D341Med (cell line): ENCODE results near the gene TEX101.
"Not testable (repeated sequence)": the region's sequence is repeated elsewhere in the genome, so short reads cannot be mapped to it uniquely, and the experiment has no call there.

Experiments
- DNase-seq: peaks from one replicate; pipeline ENCODE4 v3.0.0; 2012; ENCODE audit warnings: low spot score

TEX101 gene, protein sequence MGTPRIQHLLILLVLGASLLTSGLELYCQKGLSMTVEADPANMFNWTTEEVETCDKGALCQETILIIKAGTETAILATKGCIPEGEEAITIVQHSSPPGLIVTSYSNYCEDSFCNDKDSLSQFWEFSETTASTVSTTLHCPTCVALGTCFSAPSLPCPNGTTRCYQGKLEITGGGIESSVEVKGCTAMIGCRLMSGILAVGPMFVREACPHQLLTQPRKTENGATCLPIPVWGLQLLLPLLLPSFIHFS

DNA sequence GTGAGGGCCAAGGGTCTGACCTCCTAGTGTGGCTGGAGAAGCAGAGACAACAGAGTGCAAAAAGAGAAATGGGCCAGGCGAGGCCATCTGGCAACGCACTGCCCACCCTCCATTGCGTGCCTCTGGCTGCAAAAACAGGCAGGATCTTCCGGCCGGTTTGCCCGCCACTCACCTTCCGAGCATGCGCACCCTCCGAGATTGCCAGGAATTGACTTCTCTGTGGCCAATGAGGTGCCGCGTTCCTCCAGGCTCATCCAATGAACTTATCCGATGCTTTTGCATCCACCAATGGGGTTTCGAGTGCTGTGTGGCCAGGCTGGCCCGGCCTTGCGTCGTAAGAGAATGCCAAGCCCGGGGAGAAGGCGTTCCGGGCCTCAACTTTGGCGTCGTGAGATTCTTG is at the start of gene TEX101:
TEX101 (plus strand) TSS at position 337 of the 400 bp plus-strand sequence. CDS start 1,030 bp downstream, outside the sequence.
- no peak for DNase-seq

DNA sequence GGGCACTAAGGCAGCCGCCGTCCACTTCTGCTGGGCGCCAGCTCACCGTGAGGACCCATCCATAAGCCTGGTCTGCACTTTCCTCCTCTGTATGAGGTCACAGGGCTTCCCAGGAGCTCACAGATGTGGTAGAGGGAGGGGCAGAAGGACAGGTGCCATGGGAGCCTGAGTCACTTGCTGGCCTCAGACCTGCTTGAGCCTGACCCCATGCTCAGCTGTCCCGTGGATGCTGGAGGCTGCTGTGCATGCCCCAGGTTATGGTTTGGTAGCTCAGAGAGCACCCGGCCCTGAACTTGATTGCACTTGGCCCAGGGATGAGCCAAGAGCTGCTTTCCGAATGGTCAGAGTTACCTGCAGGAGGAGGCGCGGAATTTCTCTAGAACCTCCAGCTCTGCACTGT is 49.0 kb upstream of the TEX101 start:
- not testable (repeated sequence) for DNase-seq

DNA sequence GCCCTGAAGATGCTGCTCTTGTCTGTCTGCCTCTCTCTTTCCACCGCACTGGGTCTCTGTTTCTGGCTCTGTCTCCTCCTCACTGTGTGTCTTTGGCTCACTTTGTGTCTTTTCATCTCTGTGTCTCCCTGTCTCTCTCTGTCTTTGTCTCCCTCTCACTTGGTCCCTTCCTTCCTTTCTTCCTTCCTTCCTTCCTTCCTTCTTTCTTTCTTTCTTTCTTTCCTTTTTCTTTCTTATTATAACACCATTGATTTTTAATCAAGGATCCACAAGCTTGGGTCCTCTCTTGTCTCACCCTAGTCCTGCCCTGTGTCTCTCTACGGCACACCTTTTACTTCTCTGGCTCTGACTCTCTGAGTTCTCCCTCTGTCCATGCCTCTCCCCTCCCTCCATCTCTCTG is 46.9 kb upstream of the TEX101 start:
- no peak for DNase-seq

DNA sequence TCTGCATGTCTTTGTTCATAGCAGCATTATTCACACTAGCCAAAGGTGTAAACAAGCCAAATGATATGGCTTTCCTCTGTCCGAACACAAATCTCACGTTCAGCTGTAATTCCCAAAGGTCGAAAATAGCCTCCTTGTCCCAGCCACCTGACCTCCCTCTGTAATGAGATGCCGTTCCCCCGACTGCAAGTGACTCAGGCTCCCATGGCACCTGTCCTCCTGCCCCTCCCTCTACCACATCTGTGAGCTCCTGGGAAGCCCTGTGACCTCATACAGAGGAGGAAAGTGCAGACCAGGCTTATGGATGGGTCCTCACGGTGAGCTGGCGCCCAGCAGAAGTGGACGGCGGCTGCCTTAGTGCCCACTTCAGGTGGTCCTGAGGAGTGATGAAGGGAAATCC is 45.8 kb upstream of the TEX101 start:
- DNase-seq: not testable (repeated sequence)

DNA sequence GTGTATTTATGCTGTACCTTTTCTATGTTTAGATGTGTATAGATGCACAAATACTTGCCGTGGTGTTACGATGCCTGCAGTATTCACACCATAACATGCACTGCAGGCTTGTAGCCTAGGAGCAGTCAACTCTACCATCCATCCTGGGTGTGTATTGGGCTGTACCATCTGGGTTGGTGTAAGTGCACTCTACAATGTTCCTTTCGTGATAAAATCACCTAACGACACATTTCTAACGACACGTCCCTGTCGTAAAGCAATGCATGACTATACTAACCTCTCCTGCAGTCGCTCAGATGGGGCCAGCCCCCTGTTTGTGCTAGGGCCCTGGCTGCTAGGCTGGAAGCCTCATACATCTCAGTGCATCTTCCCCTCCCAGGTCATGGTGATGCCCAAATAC is 42.8 kb upstream of the TEX101 start:
- DNase-seq: no peak

DNA sequence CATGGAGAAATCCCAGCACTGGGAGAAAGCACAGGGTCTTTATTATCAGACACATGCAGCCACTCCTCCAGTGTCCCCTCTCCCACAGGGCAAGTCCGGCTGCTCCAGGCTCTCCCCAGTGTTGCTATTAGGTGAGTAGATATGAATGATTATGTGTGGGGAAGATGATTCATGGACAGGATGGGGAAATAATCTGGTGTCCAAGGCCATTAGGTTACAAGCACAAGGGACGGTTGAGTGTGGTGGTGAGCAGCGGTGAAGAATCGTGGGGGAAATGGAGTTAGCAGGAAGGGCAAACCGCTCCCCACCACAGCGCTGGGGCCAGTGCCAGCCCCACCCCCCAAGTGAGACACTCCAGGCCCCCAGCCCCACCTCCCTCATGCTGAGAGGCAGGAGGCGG is 42.2 kb upstream of the TEX101 start:
- no peak for DNase-seq

DNA sequence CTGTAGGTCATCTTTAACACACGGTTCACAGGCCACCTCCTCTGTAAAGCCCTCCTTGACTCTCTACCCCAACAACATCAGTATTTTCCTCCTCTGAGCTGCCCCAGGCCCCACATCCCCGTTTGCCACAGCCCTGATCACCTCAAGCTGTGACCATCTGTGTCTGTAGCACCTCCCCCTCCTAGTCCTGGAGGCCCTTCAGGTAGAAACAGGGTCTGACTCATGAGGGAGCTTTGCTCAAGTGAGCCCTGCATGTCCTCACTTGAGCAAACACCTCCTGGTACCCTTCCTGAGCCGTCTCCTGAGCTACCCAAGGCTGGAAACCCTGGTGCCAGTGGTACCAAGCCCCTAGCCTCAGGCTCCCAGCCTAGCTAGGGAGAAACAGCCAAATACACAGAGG is 37.1 kb upstream of the TEX101 start:
- DNase-seq: not testable (repeated sequence)

DNA sequence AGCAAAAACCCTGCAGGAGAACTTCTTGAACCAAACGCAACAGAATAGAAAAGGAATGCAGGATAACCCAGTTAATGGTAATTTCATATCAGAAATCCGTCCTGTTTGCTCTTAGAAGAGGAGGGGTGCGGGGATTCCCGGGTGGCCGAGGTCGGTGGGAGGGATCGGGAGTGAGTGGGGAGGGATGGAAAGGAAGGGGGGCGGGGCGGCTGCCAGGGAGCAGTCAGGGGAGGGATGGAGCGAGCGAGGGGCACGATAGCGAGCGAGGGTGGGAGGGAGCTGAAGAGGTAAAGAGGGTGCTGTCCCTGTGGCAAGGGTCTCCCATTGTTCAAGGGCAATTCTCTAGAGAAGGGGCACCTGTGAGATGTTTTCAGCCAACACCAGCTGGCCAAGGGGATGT is 34.7 kb upstream of the TEX101 start:
- no peak for DNase-seq

DNA sequence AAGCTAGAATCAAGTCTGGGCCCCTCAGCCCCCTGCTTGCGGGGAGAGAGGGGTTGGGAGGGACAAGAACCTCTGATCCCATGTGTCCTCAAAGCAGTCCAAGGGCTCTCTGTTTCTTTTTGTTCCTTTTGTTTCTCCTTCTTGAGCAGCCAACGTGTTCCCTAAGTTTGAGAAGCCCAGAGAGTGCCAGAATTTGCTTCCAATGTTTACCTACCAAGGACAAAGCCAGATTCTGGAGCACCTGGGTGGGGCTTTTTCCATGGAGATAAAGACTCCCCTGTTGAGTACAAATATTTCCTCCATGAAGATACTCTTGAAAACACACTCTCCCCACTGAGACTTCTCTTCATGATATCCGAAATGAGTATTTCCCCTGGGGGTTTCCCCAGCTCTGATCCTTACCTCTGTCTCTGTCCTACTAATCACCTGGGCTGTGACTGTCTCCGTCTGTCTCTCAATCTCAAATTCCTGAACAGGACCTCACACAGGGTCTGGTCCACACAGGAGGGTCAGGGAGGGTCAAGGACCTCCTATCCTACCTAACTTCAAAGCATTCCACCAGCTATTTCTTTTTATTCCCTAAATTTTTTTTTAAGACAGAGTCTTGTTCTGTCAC is 33.8 kb upstream of the TEX101 start:
- no peak for DNase-seq

DNA sequence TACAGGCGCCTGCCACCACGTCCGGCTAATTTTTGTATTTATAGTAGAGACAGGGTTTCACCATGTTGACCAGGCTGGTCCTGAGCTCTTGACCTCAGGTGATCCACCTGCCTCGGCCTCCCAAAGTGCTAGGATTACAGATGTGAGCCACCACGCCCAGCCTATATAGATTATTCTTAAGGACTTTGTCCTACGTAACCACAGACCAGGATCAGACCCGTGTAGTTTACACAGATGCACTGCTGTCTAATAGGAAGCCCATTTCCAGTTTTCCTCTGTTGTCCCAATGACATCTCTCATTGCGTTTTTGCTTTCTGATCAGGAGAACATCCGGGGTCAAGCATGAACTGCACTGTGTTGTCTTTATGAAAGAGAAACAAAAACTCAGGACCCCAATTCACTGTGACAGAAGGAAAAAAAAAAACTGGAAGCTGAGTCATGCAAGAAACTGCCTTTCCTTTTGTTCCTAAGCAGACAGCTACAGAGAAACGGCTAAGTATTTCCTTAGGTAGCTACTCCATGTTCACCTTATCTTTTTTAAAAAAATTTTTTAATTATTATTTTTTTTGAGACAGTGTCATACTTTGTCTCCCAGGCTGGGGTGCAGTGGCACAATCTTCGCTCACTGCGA is 32.0 kb upstream of the TEX101 start:
- not testable (repeated sequence) for DNase-seq

DNA sequence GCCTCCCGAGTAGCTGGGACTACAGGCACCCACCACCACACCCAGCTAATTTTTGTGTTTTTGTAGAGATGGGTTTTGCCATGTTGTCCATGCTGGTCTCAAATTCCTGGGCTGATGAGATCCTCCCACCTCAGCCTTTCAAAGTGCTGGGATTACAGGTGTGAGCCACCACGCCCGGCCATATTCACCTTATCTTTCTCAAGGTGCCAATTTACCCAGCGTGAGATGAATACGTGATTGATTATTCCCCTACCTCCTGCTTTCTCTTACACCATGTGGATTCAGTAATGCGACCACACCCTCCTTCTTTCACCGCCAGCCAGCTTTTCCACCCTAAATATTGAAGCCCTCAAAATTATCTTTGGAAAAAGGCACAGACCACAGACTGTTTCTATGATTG is 31.4 kb upstream of the TEX101 start:
- not testable (repeated sequence) for DNase-seq

DNA sequence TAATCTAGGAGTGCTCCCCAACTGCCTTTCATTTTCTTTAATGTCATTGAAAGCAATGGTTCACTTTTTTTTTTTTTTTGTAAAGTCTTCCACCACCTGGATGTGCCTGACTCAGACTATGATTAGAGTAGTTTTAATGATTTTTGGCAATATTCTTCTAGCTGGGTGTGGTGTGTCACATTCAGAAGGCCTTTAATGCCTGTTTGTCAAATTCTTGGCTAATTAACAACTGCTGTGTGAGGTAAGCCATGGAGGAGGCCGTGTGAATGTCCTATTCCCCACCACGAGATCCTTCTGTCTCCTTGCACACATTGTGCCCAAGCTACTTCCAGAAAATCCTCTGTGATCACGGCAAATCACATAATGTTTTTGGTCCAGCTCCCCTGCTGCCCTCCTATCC is 30.9 kb upstream of the TEX101 start:
- not testable (repeated sequence) for DNase-seq

DNA sequence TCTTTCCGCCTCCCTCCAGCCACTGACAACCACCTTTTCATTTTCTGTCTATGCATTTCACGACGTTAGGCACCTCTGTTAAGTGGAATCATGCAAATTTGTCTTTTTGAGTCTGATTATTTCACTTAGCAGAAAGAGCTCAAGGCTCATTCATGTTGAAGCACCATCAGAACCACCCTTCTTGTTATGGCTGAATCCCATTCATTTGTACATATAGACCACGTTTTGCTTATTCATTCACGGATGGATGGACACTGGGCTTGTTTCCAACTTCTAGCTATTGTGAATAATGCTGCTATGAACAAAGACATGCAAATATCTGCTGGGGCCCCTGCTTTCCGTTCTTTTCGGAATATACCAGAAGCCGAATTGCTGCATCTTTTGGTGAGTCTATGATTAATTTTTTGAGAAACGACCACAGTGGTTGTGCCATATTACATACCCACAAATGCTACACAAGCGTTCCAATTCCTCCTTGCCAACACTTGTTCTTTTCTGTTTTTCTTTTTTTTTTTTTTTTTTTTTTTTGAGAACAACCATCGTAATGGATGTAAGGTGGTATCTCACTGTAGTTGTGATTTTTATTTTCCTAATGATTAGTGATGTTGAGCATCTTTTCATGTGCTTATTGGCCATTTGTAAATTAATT is 23.7 kb upstream of the TEX101 start:
- DNase-seq: not testable (repeated sequence)

DNA sequence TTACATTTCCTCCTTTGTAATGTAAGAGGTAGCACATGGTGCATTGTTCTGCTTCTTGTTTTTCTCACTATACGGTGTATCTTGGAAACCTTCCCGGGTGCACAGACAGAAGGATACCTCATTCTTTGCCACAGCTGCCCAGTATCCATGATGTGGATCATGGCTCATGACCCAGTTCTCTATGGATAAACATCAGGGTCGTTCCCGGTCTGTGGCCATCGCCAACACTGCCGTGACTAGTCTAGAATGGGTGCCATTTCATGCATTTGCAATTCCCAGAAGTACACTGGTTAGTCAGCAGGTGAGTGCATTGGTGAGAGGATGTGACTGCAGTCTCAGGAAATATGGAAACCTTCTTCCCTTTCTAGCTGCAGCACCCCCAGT is 23.1 kb upstream of the TEX101 start:
- not testable (repeated sequence) for DNase-seq

DNA sequence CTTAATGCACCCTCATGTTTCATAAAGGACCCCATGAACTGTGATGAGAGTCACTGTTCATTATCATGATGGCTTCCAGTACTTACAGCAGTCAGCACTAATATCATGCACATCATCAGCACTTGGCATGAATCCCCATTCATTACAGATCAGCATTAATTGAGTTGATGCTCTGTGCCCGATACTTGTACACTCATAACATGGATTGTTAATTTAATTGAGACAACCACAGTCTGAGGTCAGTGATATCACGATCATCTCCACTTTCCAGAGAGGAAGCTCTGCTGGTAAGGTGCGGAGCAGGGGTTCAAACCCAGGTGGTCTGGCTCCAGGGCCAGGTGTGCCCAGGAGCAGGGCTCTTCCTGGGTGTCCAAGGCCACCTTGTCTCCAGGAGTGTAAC is 21.2 kb upstream of the TEX101 start:
- DNase-seq: not testable (repeated sequence)

DNA sequence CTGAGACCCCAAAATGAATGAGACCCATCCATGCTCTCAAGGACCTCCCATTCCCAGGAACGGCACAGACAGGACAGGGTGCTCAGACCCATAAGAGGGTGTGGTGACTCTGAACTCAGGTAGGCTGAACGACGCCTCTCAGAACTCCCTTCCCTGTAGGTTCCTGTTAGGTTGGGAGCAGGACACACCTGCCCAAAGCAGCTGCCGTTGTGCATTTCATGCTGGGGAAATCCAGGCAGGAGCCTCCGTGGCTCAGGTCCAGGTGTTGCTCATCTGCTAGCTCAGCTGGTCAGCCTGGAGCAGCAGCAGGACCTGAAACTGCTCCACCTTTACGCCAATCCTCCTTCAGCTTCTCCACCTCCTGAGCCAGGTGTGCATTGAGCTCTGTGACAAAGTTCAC is 19.1 kb upstream of the TEX101 start:
- no peak for DNase-seq

DNA sequence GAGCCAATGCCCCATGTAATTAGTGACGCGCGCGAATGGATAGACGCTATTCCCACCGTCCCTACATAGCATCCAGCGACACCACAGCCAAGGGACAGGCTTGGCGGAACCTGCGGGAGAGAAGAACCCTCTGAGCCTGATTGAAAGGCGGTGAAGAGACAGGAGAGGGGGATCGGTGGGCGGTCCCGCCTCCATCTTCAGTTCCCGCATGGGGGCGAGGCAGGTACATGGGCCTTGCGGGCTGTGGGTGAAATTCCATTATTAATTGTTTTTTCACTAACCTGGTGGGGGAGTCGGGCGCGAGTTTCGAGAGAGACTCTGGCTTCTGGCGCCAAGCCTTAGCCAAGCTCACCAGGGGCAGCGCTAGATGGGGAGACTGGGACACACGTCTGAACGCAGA is 8.4 kb upstream of the TEX101 start:
- no peak for DNase-seq

DNA sequence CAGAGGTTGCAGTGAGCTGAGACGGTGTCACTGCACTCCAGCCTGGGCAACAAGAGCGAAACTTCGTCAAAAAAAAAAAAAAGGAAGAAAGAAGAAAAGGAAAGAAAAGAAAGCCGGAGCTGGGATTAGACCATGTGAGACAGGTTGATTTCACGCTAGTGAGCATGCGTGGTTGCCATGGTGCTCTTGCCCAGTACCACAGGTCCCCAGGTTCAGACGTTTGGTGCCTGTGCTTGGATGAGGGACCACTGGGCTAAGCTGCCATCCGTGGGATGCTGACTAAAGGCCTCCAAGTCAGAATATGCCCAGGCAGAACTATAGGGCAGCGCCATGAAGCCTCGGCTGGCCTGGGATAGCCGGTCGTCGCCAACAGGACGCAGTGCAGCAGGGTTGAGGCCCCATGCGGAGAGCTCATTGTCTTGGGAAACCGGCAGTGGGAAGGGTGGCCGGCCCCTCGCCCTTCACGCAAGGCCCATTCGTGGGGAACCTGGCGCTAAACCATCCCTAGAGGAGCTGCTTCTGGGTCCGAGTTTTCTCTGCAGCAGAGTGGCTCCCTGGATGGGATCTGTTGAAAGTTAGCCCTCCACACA is 7.2 kb upstream of the TEX101 start:
- no peak for DNase-seq

DNA sequence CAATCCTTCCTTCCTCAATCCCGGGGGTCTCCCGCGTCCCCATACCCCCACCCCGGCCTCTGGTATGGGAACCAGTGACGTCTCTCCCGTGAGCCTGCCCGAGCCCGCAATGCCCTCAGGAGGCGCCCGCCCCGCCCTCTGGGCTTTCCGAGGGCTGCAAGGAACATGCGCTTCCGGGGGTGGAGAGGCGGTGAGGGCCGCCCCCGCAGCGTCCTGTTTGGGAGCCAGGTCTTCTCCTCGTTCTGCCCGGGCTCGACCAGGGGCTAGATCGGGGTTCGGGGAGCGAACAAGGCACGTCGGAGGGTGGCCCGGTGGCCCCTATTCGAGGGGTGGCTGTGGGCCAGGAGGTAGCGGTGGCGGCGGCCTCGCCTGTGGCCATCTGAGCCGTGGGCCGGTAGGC is 6.6 kb upstream of the TEX101 start:
- DNase-seq: no peak

DNA sequence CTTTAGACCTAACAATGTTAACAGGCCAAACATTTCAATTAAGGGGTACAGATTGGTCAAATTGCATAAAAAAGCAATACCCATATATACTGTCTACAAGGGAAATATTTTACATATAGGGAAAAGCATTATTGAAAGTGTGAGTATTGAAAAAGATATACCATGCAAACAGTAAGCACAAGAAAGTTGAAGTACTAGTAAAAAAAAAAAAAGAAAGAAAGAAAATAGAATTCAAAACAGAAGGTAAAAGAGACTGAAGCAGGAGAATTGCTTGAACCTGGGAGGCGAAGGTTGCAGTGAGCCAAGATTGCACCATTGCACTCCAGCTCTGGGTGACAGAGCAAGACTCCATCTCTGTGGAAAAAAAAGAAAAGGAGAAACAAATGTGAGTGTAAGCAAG is 5.3 kb upstream of the TEX101 start:
- DNase-seq: no peak

DNA sequence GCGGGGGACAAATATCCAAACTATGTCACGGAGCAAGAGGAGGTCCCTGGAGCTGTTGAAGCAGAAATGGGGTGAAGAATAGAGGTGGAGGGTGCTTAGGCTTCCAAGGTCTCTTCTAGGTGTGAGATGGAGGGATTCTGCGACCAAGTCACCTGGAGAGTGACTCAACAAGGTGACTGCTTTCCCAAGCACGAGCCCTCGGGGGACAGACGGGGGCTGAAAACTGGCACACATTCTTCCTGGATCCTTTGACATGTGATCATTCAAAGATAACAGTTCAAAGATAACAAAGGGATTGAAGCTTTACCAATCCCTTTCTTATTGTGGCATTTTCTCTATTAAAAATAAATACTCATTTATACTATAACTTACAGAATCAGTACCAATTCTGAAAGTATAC is 2.2 kb upstream of the TEX101 start:
- no peak for DNase-seq

DNA sequence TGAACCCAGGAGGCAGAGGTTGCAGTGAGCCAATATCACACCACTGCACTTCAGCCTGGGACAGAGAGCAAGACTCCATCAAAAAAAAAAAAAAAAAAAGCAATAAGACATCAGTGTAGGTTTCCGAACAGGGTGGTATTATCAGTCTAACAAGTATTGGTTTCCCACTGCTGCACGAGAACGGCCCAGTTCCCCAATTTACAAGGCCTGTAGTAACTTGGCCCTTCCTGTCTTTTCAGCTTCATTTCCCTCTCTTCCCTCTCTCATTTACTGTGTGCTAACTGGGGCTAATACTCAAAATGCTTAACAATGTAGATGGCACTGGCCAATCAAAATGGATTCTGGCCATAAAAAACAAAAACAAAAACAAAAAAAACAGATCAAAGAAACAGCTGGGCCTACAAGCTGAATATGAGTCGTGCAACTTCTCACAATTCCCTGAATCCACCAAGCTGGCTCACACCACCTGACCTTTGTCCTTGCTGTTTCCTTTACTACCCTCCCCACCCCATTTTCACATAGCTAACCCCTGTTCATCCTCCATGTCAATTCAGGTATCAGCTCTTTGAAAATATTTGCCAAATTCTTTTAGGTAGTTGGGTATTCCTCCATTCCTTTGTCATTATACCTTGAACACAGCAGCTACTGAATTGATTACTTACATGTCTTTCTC is 2.4 kb downstream of the TEX101 start:
- no peak for DNase-seq
